ENCODE results near the gene ZNHIT6.
A peak's percentile ranks its signal among the peaks of the same experiment; 100 is the strongest.
"Not testable (repeated sequence)": the region's sequence is repeated elsewhere in the genome, so short reads cannot be mapped to it uniquely, and the experiment has no call there.

Gene ZNHIT6

DNA sequence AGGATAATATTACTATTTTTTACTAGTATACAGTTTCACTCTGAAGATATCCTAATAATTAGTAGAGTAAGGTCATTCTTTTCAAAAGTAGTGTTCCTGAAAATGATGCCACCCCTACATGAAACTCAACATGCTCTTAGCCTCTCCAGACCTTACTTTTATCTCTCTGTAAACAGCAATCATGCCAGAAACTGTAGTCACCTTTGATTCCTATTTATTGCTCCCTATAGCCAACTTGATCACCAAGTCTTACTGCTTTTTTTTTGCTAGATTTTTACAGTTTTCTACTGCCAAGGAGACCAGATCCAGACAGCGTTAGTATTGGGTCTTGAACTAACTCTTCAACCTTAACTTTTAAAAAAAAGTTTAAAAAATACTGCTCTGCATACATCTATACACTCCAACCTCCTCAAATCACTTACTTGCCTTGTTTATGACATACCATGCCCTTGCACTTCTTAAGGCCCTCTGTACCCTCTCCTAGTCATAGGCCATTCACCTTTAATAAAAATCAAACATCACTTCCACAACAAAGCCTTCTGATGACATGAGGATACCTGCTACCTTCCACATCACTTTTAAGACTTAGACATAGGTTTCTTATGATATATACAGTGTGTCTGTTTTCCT lies 36.1 kb downstream of the ZNHIT6 start:
- DNase-seq (ENCODE audit: low spot score), result no peak

DNA sequence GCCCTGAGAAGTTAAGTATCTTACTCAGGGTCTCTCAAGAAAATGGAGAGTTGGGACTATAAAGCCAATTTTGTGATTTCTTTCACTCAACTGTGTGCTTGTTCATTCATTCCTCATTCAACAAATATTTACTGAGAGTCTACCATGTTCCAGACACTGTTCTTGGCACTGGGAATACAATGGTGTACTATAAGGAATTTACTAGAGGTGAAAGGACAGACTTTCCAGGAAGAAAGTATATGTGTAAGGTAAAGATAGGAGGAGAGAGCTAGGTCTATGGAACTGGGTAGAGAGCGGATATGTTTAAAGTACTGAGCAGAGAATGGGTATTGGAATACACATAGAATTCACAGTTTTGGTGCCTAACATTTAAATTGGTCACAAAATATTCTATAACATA lies 42.3 kb downstream of the ZNHIT6 start:
- no peak for DNase-seq (ENCODE audit: low spot score)

GRCh38 chr1:85663382-85663781 lies 44.9 kb downstream of the ZNHIT6 start:
- DNase-seq (ENCODE audit: low spot score), result no peak

GRCh38 chr1:85661767-85662166 lies 46.5 kb downstream of the ZNHIT6 start:
- no peak for DNase-seq (ENCODE audit: low spot score)

GRCh38 chr1:85660541-85660940 lies 47.7 kb downstream of the ZNHIT6 start:
- DNase-seq (ENCODE audit: low spot score), result no peak

- DNase-seq (ENCODE audit: low spot score), result no peak
These were observed 49.1 kb downstream of the ZNHIT6 start for GRCh38 chr1:85659174-85659573.

DNA sequence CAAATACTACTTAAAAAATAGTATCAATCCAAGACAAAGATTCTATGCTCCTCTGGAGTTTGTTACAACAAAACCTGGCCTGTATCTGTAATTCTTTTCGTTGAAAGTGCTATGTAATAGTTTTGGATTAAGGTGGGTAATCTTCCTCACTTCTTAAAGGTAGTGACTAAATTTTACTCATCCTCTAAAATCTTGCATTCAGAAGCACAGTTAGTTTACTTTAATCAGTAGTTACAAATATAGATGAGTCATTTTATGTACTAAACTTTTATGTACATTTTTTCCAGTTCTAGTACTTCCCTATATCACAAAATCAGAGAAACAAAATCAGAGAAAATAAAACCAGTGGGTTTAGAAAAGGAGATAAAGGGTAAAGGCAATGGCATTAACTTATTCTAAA lies 51.3 kb downstream of the ZNHIT6 start:
- DNase-seq (ENCODE audit: low spot score), result no peak

- no peak for DNase-seq (ENCODE audit: low spot score)
These were observed 52.0 kb downstream of the ZNHIT6 start for GRCh38 chr1:85656256-85656655.

DNA sequence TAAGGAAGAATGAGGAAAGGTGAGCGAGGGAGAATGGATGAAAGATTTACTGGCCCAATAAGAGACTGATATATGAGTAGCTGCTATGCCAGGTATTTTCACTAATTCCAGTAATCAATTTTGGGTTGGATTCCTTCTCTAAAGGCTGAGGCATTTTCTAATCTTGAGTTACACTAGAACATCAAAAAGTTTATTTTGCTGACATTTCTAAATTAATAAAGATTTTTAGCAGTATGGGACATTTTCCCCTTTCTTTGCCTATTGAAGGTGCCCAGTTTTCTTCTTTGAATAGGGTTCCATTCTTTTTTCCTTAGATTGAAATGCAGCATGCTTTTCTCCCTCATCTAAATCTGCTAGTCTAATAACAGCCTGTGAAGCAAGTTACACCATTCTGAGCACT lies 52.9 kb downstream of the ZNHIT6 start:
- DNase-seq (ENCODE audit: low spot score), result no peak

GRCh38 chr1:85654066-85654782 lies 54.0 kb downstream of the ZNHIT6 start:
- DNase-seq (ENCODE audit: low spot score), result no peak

DNA sequence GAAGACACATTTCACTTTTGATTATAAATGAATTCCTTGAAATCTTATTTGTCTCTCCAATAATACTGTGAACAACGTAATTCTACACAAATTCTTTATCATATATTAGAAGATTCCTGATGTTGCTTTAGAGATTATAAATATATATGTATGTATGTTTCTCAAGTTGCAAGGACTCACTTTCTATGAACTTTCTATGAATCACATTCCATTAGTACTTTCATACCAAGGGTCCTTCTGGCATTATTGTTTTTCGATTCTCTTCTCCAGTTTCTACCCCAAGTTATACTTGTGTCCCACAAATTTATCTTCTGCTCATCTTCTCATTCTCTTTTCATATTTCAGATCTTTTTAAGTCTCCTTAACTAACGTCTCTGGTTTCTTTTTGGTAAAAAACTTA lies 55.9 kb downstream of the ZNHIT6 start:
- no peak for DNase-seq (ENCODE audit: low spot score)

- DNase-seq (ENCODE audit: low spot score), result no peak
These were observed 57.6 kb downstream of the ZNHIT6 start for GRCh38 chr1:85650645-85651044.

DNA sequence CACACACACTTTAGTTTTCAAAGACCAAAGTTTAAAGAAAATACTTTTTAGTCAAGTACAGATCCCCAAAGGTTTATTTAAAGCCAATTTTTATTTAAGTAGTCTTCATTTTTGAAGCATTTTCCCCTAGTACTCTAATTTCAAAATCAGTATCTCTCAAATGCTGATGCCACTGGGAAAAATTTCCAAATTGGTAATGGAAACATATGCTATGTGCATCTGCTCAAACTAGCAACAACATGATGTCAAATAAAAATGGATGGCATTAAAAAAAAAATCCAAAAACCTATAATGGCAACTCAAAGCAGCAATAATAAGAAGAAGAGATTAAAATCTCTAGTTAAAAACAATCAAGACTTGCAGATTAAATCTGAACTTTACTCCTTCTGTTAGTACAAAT lies 58.6 kb downstream of the ZNHIT6 start:
- DNase-seq (ENCODE audit: low spot score), result no peak

- not testable (repeated sequence) for DNase-seq (ENCODE audit: low spot score)
These were observed 66.4 kb downstream of the ZNHIT6 start for GRCh38 chr1:85641598-85642556.

- not testable (repeated sequence) for DNase-seq (ENCODE audit: low spot score)
These were observed 68.3 kb downstream of the ZNHIT6 start for GRCh38 chr1:85639920-85640319.

DNA sequence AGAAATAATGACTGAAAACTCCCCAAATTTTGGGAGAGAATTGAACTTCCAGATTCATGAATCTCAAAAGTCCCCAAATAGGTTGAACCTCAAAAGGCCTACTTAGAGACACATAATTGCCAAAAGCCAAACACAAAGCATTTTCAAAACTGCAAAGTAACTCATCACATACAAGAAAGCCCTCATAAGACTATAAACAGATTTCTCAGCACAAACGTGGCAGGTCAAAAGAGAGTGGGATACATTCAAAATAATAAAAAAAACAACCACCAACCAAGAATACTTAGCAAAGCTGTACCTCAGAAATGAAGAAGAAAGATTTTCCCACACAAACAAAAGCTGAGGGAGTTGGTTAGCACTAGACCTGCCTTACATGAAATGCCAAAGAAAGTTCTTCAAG lies 69.8 kb downstream of the ZNHIT6 start:
- no peak for DNase-seq (ENCODE audit: low spot score)

DNA sequence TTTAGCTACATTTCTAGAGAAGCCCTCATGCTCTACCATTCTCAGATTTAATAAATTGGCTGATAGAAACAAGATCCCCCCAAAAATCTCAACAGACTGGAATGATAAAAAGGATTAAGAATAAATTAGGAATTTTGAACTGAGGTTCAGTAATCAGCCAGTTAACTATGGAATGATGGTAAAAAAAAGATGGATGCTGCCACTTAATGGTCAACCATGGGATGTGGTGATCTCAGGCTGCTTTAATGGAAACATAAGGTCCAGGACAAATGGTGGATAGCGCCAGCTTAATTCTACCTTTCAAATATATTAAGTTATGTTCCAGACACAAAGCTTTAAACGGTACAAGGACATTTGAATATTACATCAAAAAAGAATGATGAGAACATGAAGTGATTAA lies 77.7 kb downstream of the ZNHIT6 start:
- no peak for DNase-seq (ENCODE audit: low spot score)

DNA sequence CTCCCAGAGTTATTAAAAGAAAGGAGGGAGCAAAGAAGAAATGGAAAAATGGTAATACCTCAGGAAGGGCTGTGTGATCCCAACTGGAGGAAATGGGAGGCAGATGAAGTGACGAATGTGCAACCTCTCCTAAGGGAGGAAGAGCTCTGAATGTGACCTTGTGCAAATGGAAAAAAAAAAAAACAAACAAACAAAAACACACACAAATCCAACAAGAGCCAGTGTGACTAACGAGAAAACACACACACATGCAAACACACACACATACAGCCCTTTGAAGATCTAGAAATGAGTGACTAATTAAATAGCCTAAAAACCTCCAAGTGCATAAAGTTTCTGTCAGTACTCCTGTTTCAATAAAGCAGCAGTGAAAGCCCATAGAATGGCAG lies 78.7 kb downstream of the ZNHIT6 start:
- no peak for DNase-seq (ENCODE audit: low spot score)

DNA sequence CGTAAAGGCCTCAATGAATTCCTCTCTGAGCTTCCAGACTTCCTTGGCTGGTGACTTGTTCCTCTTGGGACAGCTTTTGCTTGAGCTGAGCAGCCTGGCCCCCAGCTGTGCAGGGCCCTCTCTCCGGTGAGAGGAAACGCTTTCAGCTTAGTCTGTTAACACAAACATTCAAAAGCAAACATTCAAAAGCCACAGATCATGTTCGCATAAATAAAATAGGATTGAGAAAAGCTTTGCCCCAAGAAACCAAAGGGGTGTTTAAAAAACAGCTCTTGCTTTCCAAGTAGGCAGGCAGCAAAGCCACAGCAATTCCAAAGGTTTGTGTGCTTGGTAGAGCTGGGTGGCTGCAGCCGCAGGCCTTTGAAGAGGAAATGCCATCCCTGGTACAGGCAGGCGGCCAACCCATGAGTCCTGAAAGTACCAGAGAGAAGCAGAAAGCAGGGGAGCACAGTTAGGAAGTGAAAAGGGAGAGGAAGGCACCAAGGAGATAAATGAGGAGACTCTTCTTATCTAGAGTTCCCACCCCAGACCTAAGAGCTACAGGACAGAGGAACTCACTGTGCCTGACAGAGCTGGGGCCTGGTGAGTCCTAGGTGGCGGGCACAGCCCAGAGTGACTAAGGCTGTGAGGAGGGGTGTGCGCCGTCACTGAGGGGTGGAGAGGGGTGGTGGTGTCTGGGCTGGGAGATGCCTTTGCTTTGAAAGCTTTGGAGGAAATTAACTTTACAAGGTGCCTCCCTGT lies 79.3 kb downstream of the ZNHIT6 start:
- DNase-seq (ENCODE audit: low spot score), result no peak

DNA sequence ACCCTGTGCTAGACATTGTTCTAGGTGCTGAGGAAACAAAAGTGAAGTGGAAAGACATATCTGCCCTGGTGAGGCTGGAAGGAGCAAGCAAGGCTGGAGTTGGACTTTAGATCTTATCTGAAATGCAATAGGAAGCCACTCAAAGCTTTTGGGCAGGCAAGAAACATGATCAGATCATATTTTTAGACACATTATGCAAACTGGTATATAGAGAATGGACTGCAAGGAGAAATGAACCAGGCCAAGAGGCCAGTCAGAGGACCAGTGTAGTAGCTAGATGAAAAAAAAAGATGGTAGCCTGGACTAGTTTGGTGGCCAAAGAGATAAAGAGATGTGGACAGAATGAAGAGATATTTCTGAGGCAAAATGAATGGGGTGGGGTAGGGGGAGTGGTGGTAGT lies 81.4 kb downstream of the ZNHIT6 start:
- no peak for DNase-seq (ENCODE audit: low spot score)

DNA sequence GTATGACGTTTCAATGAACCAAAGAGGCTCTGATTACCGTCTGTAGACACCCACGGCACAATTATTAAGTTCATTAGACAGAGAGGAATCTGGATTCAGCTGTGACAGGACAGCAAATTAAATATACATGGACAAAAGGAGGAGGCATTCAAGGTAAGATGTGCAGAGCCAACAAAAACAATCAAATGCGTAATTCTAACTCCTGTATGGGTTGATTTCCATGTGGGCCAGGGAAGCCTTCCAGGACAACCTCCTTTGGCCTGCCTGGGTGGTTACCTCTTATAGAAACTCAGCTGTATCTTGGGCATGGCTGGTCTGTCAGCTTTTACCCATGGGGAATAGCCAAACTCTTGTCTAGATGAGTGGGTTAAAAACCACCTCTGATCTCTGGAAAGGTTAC lies 83.9 kb downstream of the ZNHIT6 start:
- no peak for DNase-seq (ENCODE audit: low spot score)

DNA sequence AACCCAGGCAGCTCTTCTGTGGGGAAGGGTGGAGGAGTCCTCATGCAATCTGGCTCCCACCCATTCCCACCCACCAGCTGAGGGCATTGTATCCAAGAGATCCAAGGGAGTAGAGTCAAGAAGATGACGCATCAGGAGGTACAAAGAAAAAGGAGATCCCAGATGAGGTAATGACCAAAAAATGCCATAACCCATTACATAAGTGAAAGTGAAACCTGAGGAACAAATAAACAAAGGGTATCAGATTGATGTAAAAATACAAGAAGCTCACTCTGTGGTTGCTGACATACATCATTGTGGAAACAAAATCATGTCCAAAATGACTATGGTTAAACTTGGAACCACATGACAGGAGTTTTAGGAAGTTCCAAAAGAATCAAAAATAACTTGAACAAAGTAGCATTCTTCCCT lies 85.2 kb downstream of the ZNHIT6 start:
- DNase-seq (ENCODE audit: low spot score), result peak; percentile 16

All from activated CD4-positive, alpha-beta T cell treated with anti-CD3 and anti-CD28 coated beads, Interleukin-2, Interleukin-4, amounts not matched to agents 100 ng/mL and 50 ng/mL, durations not matched to agents 16 hours and 8 hours (primary cell).